Naive thymus-derived CD4-positive, alpha-beta T cell (primary cell): ENCODE measurements around the gene UTS2R. TPM values are rescaled to one million over a fixed set of nuclear protein-coding genes. Genes with fewer than 3 reads are reported as not detected.
A peak's percentile ranks its signal among the peaks of the same experiment; 100 is the strongest.
"Not testable (repeated sequence)": the region's sequence is repeated elsewhere in the genome, so short reads cannot be mapped to it uniquely, and the experiment has no call there.

Experiments
- ATAC-seq: fragments of 150-1000 bp; cut with Tn5 transposase; 2 replicates; pipeline ENCODE4 v1.10.0; 2021; ENCODE audit warnings: mild to moderate bottlenecking, moderate library complexity
- CTCF ChIA-PET: fragments of 350-600 bp; sonication (Branson Sonifier 250); formaldehyde crosslinking; loops from one replicate; lab custom pipeline; 2021; ENCODE audit warnings: antibody characterized with exemption; lab: Charles Lee
- POLR2A ChIA-PET: fragments of 350-600 bp; sonication (Branson Sonifier 250); formaldehyde crosslinking; loops from one replicate; lab custom pipeline; 2021; ENCODE audit warnings: antibody characterized with exemption, inconsistent platforms; lab: Charles Lee
- DNase-seq, 9 donors: peaks; one replicate each; pipeline versions ENCODE4 v3.0.0 to v3.0.0-alpha.2; 2020 to 2022; ENCODE audit warnings: mixed read lengths in 1 of 9
- H3K27ac ChIP-seq: one replicate; pipeline ENCODE4 v1.7.0; 2013; ENCODE audit warnings: mild to moderate bottlenecking, low read depth, low read length, moderate library complexity
- H3K27me3 ChIP-seq, 2 donors: one replicate each; pipeline ENCODE4 v1.7.0; 2013; ENCODE audit warnings: low read length in 2 of 2, mild to moderate bottlenecking in 2 of 2, moderate library complexity in 2 of 2; ENCODE audit not compliant: control insufficient read depth in 2 of 2, insufficient read depth in 2 of 2
- H3K36me3 ChIP-seq, 3 experiments: 1 replicate in 2 of 3; 2 replicates in 1 of 3; pipeline ENCODE4 v1.7.0; 2013; ENCODE audit warnings: low read length in 3 of 3, mild to moderate bottlenecking in 3 of 3, moderate library complexity in 1 of 3; ENCODE audit not compliant: insufficient read depth in 3 of 3, control insufficient read depth in 2 of 3
- H3K4me1 ChIP-seq, 2 donors: one replicate each; pipeline ENCODE4 v1.7.0; 2013; ENCODE audit warnings: low read length in 2 of 2, mild to moderate bottlenecking in 2 of 2, moderate library complexity in 1 of 2; ENCODE audit not compliant: control insufficient read depth in 2 of 2, insufficient read depth in 2 of 2
- H3K4me3 ChIP-seq: 2 replicates; pipeline ENCODE4 v1.7.0; 2013; ENCODE audit warnings: mild to moderate bottlenecking, low read length
- H3K9me3 ChIP-seq, 3 experiments: 1 replicate in 2 of 3; 2 replicates in 1 of 3; pipeline ENCODE4 v1.7.0; 2013; ENCODE audit warnings: low read length in 3 of 3; ENCODE audit not compliant: control insufficient read depth in 2 of 3
- H3K27ac Mint-ChIP-seq, 9 donors: one replicate each; pipeline ENCODE4 v1.8.0; 2020 to 2022; ENCODE audit warnings: mixed read lengths in 9 of 9, mild to moderate bottlenecking in 8 of 9, moderate library complexity in 5 of 9, inconsistent platforms in 2 of 9
- H3K27me3 Mint-ChIP-seq, 5 donors: one replicate each; pipeline ENCODE4 v1.8.0; 2021 to 2022; ENCODE audit warnings: mixed read lengths in 5 of 5, mild to moderate bottlenecking in 1 of 5
- H3K36me3 Mint-ChIP-seq, 5 donors: one replicate each; pipeline ENCODE4 v1.8.0; 2020 to 2022; ENCODE audit warnings: mixed read lengths in 5 of 5, mild to moderate bottlenecking in 3 of 5, inconsistent platforms in 1 of 5
- H3K4me1 Mint-ChIP-seq, 7 donors: one replicate each; pipeline ENCODE4 v1.8.0; 2020 to 2022; ENCODE audit warnings: mixed read lengths in 7 of 7, mild to moderate bottlenecking in 3 of 7, inconsistent platforms in 1 of 7
- H3K4me3 Mint-ChIP-seq, 10 donors: one replicate each; pipeline ENCODE4 v1.8.0; 2020 to 2022; ENCODE audit warnings: mild to moderate bottlenecking in 10 of 10, mixed read lengths in 10 of 10, moderate library complexity in 6 of 10, inconsistent platforms in 2 of 10
- H3K9me3 Mint-ChIP-seq, 11 donors: one replicate each; pipeline ENCODE4 v1.8.0; 2020 to 2022; ENCODE audit warnings: mixed read lengths in 11 of 11, mild to moderate bottlenecking in 4 of 11, inconsistent platforms in 1 of 11, moderate library complexity in 1 of 11
- intact Hi-C, 2 donors: fragments of 100-400 bp; cut with micrococcal nuclease; formaldehyde crosslinking; loops; one replicate each; pipeline ENCODE4 v1.15.1; 2023
- polyA plus RNA-seq, 2 donors: library from polyadenylated mRNA; unstranded; fragments of 300-500 nt; fragmentation: Illumina TruSeq; gene quantifications; one replicate each; pipeline ENCODE4 v1.2.3, GENCODE V29; 2021
- total RNA-seq, 6 experiments: library from RNA in 5 of 6; stranded (reverse) in 5 of 6; gene quantifications; 1 replicate in 5 of 6; 2 replicates in 1 of 6; pipeline ENCODE4 v1.2.3 and lab custom pipeline; 2021 to 2026

Gene UTS2R
- total and polyA plus RNA-seq, 7 experiments from 2014 or later = not detected

DNA sequence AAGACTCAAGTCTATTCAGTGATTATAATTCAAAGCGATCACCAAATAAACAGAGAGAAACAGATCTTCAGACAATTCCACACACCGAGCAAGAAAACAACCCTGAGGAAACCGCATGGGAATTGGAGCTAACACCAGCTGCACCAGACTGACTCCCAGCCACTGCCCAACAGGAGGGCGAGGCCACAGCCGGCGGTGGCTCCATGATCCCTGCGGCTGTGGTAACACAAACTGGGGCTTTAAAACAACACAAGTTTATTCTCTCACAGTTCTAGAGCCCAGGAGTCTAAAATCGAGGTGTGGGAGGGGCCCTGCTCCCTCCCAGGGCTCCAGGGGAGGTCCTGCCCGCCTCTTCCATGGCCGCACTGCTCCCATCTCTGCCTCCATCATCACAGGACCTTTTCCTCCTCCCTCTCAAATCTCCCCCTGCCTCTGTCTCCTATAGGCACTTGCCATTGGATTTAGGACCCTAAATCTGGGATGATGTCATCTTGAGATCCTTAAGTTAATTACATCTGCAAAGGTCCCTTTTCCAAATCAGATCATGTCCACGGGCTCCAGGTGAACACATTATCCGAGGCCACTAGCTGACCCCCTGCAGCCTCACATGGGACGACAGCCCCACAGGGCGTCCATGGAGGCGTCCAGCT is 36.8 kb downstream of the UTS2R start:
- Histone ChIP-seq H3K27ac (no peak overlapping the region), H3K9me3 (no peaks in the 10 kb centered on the region), H3K27me3 (no peaks in the 10 kb centered on the region), H3K4me3 (no peak overlapping the region), H3K36me3 (peaks cover 0 to 43% (median 7%) of the 10 kb centered on the region in 3 experiments), H3K4me1 (no peaks in the 10 kb centered on the region)
- intact Hi-C loops = no loop called here
- DNase-seq (no peak), ATAC-seq (no peak)
- Mint-ChIP-seq H3K36me3 (peaks cover 0 to 37% (median 4%) of the 10 kb centered on the region in 5 donors), H3K27me3 (no peaks in the 10 kb centered on the region), H3K4me3 (no peak overlapping the region), H3K9me3 (no peaks in the 10 kb centered on the region), H3K27ac (no peak overlapping the region), H3K4me1 (peaks cover 0 to 10% (median 5%) of the 10 kb centered on the region in 7 donors)
- ChIA-PET CTCF (no interaction called here), POLR2A (no interaction called here)

GRCh38 chr17:82408938-82409318 is 37.4 kb downstream of the UTS2R start:
- peaks cover 0 to 31% (median 4%) of the 10 kb centered on the region in 5 donors for H3K36me3 Mint-ChIP-seq
- H3K4me1 Mint-ChIP-seq = peaks cover 0 to 10% (median 5%) of the 10 kb centered on the region in 7 donors
- H3K4me3 ChIP-seq = no peak overlapping the region
- H3K27ac ChIP-seq = no peak overlapping the region
- H3K4me3 Mint-ChIP-seq = no peak overlapping the region
- intact Hi-C loops = no loop called here
- POLR2A ChIA-PET = no interaction called here
- H3K36me3 ChIP-seq = peaks cover 0 to 42% (median 2%) of the 10 kb centered on the region in 3 experiments
- no peaks in the 10 kb centered on the region for H3K9me3 Mint-ChIP-seq
- H3K27me3 Mint-ChIP-seq = no peaks in the 10 kb centered on the region
- H3K27me3 ChIP-seq = no peaks in the 10 kb centered on the region
- no peaks in the 10 kb centered on the region for H3K9me3 ChIP-seq
- no peak for DNase-seq
- no peaks in the 10 kb centered on the region for H3K4me1 ChIP-seq
- CTCF ChIA-PET = no interaction called here
- no peak overlapping the region for H3K27ac Mint-ChIP-seq
- ATAC-seq = no peak

- H3K4me3 Mint-ChIP-seq = no peak overlapping the region
- POLR2A ChIA-PET = no interaction called here
These were observed 38.6 kb downstream of the UTS2R start for GRCh38 chr17:82410014-82410716.

DNA sequence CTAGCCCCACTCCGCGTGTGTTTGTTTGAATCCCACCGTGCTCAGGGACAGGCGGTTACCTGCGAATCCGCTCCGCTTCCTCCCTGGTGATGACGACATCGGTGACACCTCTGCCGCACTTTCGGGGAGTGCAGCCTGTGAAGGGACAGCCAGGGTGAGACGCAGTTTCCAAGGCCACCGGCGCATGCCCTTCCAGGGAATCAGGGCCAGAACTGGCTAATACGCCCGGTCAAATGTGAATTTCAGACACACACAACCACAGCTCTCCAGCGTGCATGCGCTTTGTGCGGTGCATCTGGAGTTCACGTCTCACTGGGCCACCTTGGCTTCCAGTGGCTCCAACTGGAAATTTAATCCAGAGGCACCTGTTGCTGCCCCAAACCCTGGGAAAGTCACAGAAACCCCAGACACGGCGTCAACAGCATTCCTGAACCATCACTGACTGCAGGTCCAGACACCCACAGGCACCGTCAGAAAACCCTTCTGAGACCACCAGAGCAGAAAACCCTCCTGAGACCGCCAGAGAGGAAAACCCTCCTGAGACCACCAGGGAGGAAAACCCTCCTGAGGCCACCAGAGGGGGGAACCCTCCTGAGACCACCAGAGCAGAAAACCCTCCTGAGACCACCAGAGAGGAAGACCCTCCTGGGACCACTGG is 40.0 kb downstream of the UTS2R start:
- Mint-ChIP-seq H3K4me1 (peaks cover 11 to 24% (median 17%) of the 10 kb centered on the region in 7 donors), H3K27me3 (no peaks in the 10 kb centered on the region), H3K36me3 (peaks cover 0 to 39% (median 7%) of the 10 kb centered on the region in 5 donors), H3K9me3 (no peaks in the 10 kb centered on the region), H3K27ac (no peak overlapping the region), H3K4me3 (no peak overlapping the region)
- DNase-seq (no peak), ATAC-seq (no peak)
- no peak overlapping the region for H3K4me3 ChIP-seq
- ChIA-PET CTCF (no interaction called here), POLR2A (interaction anchor here (0.6 kb wide), 1 partner anchor 18 kb away, joined by 3 read pairs; no protein-coding TSS in a partner anchor)
- intact Hi-C loops = no loop called here
- peaks cover 0 to 38% (median 0%) of the 10 kb centered on the region in 3 experiments for H3K36me3 ChIP-seq
- peaks cover 0 to 8% of the 10 kb centered on the region in 2 donors for H3K4me1 ChIP-seq
- H3K9me3 ChIP-seq = no peaks in the 10 kb centered on the region
- H3K27ac ChIP-seq = no peak overlapping the region
- no peaks in the 10 kb centered on the region for H3K27me3 ChIP-seq

More at GRCh38 chr17:82410014-82410716, 38.6 kb downstream of the UTS2R start:
- Histone ChIP-seq H3K9me3 (no peaks in the 10 kb centered on the region), H3K4me3 (no peak overlapping the region), H3K27ac (no peak overlapping the region), H3K4me1 (peaks cover 0 to 8% of the 10 kb centered on the region in 2 donors), H3K36me3 (peaks cover 0 to 38% (median 0%) of the 10 kb centered on the region in 3 experiments), H3K27me3 (no peaks in the 10 kb centered on the region)
- H3K36me3 Mint-ChIP-seq = peaks cover 0 to 36% (median 8%) of the 10 kb centered on the region in 5 donors
- intact Hi-C loops = no loop called here
- CTCF ChIA-PET = interaction anchor here (0.7 kb wide), 1 partner anchor 1308 kb away, joined by 3 read pairs; no protein-coding TSS in a partner anchor
- H3K27ac Mint-ChIP-seq = no peak overlapping the region
- no peaks in the 10 kb centered on the region for H3K9me3 Mint-ChIP-seq
- ATAC-seq (no peak), DNase-seq (no peak)
- peaks cover 10 to 20% (median 15%) of the 10 kb centered on the region in 7 donors for H3K4me1 Mint-ChIP-seq
- no peaks in the 10 kb centered on the region for H3K27me3 Mint-ChIP-seq

- H3K4me1 ChIP-seq, H3K9me3 Mint-ChIP-seq, H3K27me3 Mint-ChIP-seq, ATAC-seq, H3K27ac Mint-ChIP-seq, DNase-seq, CTCF ChIA-PET, intact Hi-C loops, H3K4me3 ChIP-seq, H3K27ac ChIP-seq, H3K4me3 Mint-ChIP-seq, H3K27me3 ChIP-seq, H3K9me3 ChIP-seq: not testable (repeated sequence)
- H3K36me3 ChIP-seq = peaks cover 0 to 38% (median 0%) of the 10 kb centered on the region in 3 experiments
- Mint-ChIP-seq H3K36me3 (peaks cover 0 to 39% (median 7%) of the 10 kb centered on the region in 5 donors), H3K4me1 (peaks cover 11 to 23% (median 17%) of the 10 kb centered on the region in 7 donors)
- POLR2A ChIA-PET = interaction anchor here (0.6 kb wide), 1 partner anchor 18 kb away, joined by 3 read pairs; no protein-coding TSS in a partner anchor
These were observed 40.5 kb downstream of the UTS2R start for GRCh38 chr17:82412081-82412480.

DNA sequence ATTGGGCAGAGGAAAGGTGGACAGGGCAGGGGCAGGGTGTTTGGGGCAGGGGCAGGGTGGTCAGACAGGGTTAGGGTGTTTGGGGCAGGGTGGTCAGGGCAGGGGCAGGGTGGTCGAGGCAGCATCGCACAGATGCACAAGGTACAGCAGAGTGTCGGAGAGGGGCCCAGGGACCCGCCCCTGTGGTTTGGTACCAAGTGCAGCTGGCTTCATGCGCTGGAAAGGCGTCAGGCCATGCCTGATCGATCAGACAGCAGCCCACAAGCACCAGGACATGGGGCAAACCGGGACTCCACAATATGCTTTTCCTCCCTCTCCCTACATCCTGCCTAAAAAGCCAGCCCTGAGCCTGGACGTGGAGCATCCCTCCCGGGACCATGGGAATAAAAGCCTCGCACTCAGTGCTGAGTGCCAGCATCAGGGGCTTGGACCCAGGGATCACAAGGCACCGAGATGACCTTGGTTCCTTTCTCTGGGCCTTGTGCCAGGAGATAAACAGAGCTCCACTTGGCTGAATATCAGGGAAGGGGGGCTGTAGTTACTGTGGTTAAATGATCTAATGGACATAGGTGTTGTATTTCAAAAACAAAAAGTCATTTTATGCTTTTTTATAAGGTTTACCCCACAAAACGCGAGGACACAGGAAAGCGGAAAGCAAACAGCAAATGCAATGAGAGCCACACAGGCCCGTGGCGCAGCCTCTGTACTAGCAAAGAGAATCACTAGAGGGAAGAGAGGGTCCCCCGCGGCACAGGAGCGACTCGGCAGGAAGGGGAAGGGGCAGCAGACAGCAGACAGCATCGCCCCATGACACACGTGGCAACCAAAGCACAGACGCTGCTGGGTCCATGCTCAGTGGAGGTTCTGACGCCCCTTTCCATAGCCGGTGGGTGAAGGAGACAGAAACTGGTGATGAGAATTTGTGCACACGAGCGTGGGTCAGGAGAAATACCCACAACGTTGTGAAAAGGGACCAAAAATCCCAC is 41.3 kb downstream of the UTS2R start:
- CTCF ChIA-PET = no interaction called here

More for the DNA sequence above, 41.3 kb downstream of the UTS2R start:
- DNase-seq = no peak
- H3K4me1 Mint-ChIP-seq = peaks cover 14 to 26% (median 17%) of the 10 kb centered on the region in 7 donors
- H3K36me3 ChIP-seq = peaks cover 0 to 38% (median 0%) of the 10 kb centered on the region in 3 experiments
- no peaks in the 10 kb centered on the region for H3K27me3 Mint-ChIP-seq
- intact Hi-C loops = loop anchor here in 1 of 2 donors (1.0 kb wide), 1 partner anchor 12 kb away; no protein-coding TSS in a partner anchor
- H3K4me3 ChIP-seq = no peak overlapping the region
- no peak for ATAC-seq
- H3K36me3 Mint-ChIP-seq = peaks cover 0 to 32% (median 7%) of the 10 kb centered on the region in 5 donors
- no peaks in the 10 kb centered on the region for H3K9me3 Mint-ChIP-seq
- H3K27me3 ChIP-seq = no peaks in the 10 kb centered on the region
- H3K27ac ChIP-seq = no peak overlapping the region
- H3K9me3 ChIP-seq = no peaks in the 10 kb centered on the region
- H3K4me1 ChIP-seq = peaks cover 3 to 10% of the 10 kb centered on the region in 2 donors
- POLR2A ChIA-PET = no interaction called here
- no peak overlapping the region for H3K4me3 Mint-ChIP-seq
- peak overlapping the region in 1 of 9 donors; percentile 30 for H3K27ac Mint-ChIP-seq
